ENCODE results near the gene OSTF1. TPM values are rescaled to one million over a fixed set of nuclear protein-coding genes. Genes with fewer than 3 reads are reported as not detected.

OSTF1 gene
- total and polyA plus RNA-seq, 2 experiments from 2014 or later = 15.6 to 24.0 TPM

DNA sequence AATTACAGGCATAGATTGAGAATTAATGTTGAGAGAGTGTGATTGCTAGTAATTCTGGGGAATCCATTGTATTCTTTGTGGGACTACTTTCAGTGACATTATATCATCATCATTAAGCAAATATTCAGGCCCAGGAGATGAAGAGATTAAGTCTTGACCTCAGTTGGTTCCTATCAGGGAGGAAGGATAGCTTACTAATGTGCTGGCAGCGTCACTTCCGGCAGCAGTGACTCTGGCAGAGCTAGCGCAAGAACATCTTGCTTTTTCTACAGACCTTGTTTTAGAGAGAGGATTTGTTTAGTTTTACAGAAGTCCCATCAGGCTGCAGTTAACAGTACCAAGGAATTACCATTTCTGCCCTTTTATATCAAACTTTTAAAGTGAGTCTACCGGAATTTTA is 20.3 kb downstream of the OSTF1 start (continued):
- TF ChIP-seq REST (IDR thresholded peaks at IDR 0.05; ENCODE audit: unreplicated experiment) = no peak

DNA sequence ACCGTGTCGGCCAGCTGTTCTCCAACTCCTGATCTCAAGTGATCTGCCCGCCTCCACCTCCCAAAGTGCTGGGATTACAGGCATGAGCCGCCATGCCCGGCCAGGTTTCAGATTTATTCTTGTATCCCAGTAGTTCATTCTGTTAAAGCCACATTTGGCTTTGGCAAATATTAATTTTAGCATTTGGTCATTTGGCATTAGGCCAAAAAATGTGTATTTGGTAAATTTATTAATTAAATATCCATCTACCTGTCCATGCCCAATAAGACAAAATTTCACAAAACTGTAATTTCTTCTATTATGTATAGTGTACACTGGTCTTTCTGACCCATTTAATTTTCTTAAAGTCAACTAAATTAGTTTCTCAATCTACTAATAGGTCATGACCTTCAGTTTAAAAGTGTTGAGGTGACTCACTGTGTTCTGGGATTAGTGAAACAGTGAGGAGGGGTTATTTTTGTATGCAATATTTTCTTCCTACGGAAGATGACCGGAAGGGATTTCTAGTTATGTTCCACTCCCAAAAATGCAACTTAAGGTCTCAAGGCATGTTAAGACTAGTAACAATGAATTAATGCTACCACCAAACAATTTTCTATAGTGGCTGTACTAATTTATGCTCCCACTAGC is 21.0 kb downstream of the OSTF1 start:
- no peak overlapping the region for H3K4me3 Mint-ChIP-seq
- H3K4me3 ChIP-seq = no peak overlapping the region
- no peaks in the 10 kb centered on the region for H3K9me2 ChIP-seq (ENCODE audit: insufficient read depth)
- no peak for DNase-seq (ENCODE audit: low spot score)
- no peaks in the 10 kb centered on the region for H3K27me3 Mint-ChIP-seq (ENCODE audit: insufficient read depth, low read depth, poor library complexity)
- no peak overlapping the region for H3K4me2 ChIP-seq
- H3K36me3 Mint-ChIP-seq (ENCODE audit: low read depth) = no peaks in the 10 kb centered on the region
- H3F3A ChIP-seq (replicated peaks; ENCODE audit: low read depth) = no peaks in the 10 kb centered on the region
- no peak for ATAC-seq
- H2AFZ ChIP-seq = no peak overlapping the region
- no peaks in the 10 kb centered on the region; the same call in none of the 2 replicates for H3K79me2 ChIP-seq (replicated peaks; ENCODE audit: insufficient read depth)
- H3K27me3 ChIP-seq (ENCODE audit: insufficient read depth) = no peaks in the 10 kb centered on the region
- no peaks in the 10 kb centered on the region for H3K9me3 Mint-ChIP-seq
- H4K20me1 ChIP-seq (replicated peaks; ENCODE audit: insufficient read depth) = peaks cover 3% of the 10 kb centered on the region; the same call in 1 of the 2 replicates
- H3K4me1 Mint-ChIP-seq = peaks cover 2% of the 10 kb centered on the region; the same call in 1 of the 3 replicates
- no peak overlapping the region for H3K27ac Mint-ChIP-seq
- H3K27ac ChIP-seq (ENCODE audit: low read depth) = no peak overlapping the region
- no peaks in the 10 kb centered on the region for H3K4me1 ChIP-seq (ENCODE audit: insufficient read depth)
- no peaks in the 10 kb centered on the region for H3K36me3 ChIP-seq (ENCODE audit: insufficient read depth)
- TF ChIP-seq STAT1 (IDR thresholded peaks at IDR 0.05; ENCODE audit: unreplicated experiment) (no peak), EZH2phosphoT487 (IDR thresholded peaks at IDR 0.05; ENCODE audit: unreplicated experiment) (no peak), CREB1 (CRISPR knock-in tag; IDR thresholded peaks at IDR 0.05; ENCODE audit: low read depth) (no peak), ZNF462 (CRISPR knock-in tag; IDR thresholded peaks at IDR 0.05) (no peak), REST (IDR thresholded peaks at IDR 0.05; ENCODE audit: unreplicated experiment) (no peak), JUNB (IDR thresholded peaks at IDR 0.05; ENCODE audit: unreplicated experiment) (no peak), ZNF114 (CRISPR knock-in tag; IDR thresholded peaks at IDR 0.05) (no peak), POLR2AphosphoS5 (IDR thresholded peaks at IDR 0.05; ENCODE audit: low read depth) (no peak)
- TF ChIP-seq, protein P1, sequence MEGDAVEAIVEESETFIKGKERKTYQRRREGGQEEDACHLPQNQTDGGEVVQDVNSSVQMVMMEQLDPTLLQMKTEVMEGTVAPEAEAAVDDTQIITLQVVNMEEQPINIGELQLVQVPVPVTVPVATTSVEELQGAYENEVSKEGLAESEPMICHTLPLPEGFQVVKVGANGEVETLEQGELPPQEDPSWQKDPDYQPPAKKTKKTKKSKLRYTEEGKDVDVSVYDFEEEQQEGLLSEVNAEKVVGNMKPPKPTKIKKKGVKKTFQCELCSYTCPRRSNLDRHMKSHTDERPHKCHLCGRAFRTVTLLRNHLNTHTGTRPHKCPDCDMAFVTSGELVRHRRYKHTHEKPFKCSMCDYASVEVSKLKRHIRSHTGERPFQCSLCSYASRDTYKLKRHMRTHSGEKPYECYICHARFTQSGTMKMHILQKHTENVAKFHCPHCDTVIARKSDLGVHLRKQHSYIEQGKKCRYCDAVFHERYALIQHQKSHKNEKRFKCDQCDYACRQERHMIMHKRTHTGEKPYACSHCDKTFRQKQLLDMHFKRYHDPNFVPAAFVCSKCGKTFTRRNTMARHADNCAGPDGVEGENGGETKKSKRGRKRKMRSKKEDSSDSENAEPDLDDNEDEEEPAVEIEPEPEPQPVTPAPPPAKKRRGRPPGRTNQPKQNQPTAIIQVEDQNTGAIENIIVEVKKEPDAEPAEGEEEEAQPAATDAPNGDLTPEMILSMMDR (conservative IDR thresholded peaks at IDR 0.05; ENCODE audit: low read depth in 2 of 2) = no peak
